MCF 10A (cell line): ENCODE measurements around the gene MYOC. TPM values are rescaled to one million over a fixed set of nuclear protein-coding genes. Genes with fewer than 3 reads are reported as not detected.
A peak's percentile ranks its signal among the peaks of the same experiment; 100 is the strongest.

Experiments
- BruUV-seq: library from RNA; stranded (reverse); fragments of 400-500 nt; replicated peaks from 2 replicates; lab custom pipeline; 2021; lab: Mats Ljungman, UMichigan
- CTCF ChIA-PET: fragments of 300-600 bp; sonication (Branson Sonifier 250); formaldehyde crosslinking; extraction: SDS; loops from one replicate; lab custom pipeline; 2021; ENCODE audit warnings: antibody characterized with exemption, inconsistent platforms; lab: Yijun Ruan, JAX
- POLR2A ChIA-PET: fragments of 300-600, 350-650 bp; sonication (Branson Sonifier 250); formaldehyde crosslinking; extraction: SDS; loops from one replicate; lab custom pipeline; 2020; ENCODE audit warnings: antibody characterized with exemption, inconsistent platforms; lab: Yijun Ruan, JAX
- DNase-seq: peaks from one replicate; pipeline ENCODE4 v3.0.0-alpha.2; 2018; ENCODE audit not compliant: unreplicated experiment
- H3K27ac Mint-ChIP-seq: one replicate; pipeline ENCODE4 v1.8.0; 2022; ENCODE audit warnings: mild to moderate bottlenecking, low read depth, mixed read lengths; ENCODE audit not compliant: unreplicated experiment
- H3K27me3 Mint-ChIP-seq: one replicate; pipeline ENCODE4 v1.8.0; 2022; ENCODE audit warnings: mixed read lengths; ENCODE audit not compliant: insufficient read depth, unreplicated experiment
- H3K36me3 Mint-ChIP-seq: one replicate; pipeline ENCODE4 v1.8.0; 2022; ENCODE audit warnings: mild to moderate bottlenecking, moderate library complexity, mixed read lengths; ENCODE audit not compliant: insufficient read depth, unreplicated experiment
- H3K4me1 Mint-ChIP-seq: one replicate; pipeline ENCODE4 v1.8.0; 2022; ENCODE audit warnings: mixed read lengths; ENCODE audit not compliant: insufficient read depth, unreplicated experiment
- H3K4me3 Mint-ChIP-seq: one replicate; pipeline ENCODE4 v1.8.0; 2022; ENCODE audit warnings: mild to moderate bottlenecking, moderate library complexity, mixed read lengths; ENCODE audit not compliant: unreplicated experiment
- H3K9me3 Mint-ChIP-seq: one replicate; pipeline ENCODE4 v1.8.0; 2022; ENCODE audit warnings: mixed read lengths; ENCODE audit not compliant: unreplicated experiment
- CTCF ChIP-seq: fragments of 200-600 bp; IDR thresholded peaks from one replicate; pipeline ENCODE4 v1.8.0; 2022; ENCODE audit warnings: antibody characterized with exemption, mild to moderate bottlenecking; ENCODE audit not compliant: unreplicated experiment
- intact Hi-C: fragments of 100-400 bp; cut with micrococcal nuclease; formaldehyde crosslinking; loops from 2 replicates; pipeline ENCODE4 v1.14.1; 2022
- total RNA-seq: library from RNA; stranded (reverse); gene quantifications from 2 replicates; pipeline ENCODE4 v1.2.3, GENCODE V29; 2022

MYOC gene
- total RNA-seq, 1 experiment from 2014 or later = not detected

- no peaks in the 10 kb centered on the region for H3K27me3 Mint-ChIP-seq
- intact Hi-C loops = no loop called here
- no peak for TF ChIP-seq CTCF
- ChIA-PET POLR2A (interaction anchor here (0.8 to 1.3 kb wide), 2 partner anchors 120 to 139 kb away, joined by 3 read pairs; no protein-coding TSS in a partner anchor), CTCF (interaction anchor here (0.6 to 1.2 kb wide), 3 partner anchors 11 to 405 kb away, joined by 3 to 5 read pairs (median 4); no protein-coding TSS in a partner anchor)
- peaks cover 51% of the 10 kb centered on the region for H3K36me3 Mint-ChIP-seq
- no peak for DNase-seq
- no peak overlapping the region for H3K27ac Mint-ChIP-seq
- H3K9me3 Mint-ChIP-seq = no peaks in the 10 kb centered on the region
- H3K4me1 Mint-ChIP-seq = peaks cover 6% of the 10 kb centered on the region
- no TSS peak for BruUV-seq
- H3K4me3 Mint-ChIP-seq = no peak overlapping the region
These were observed 56.4 kb downstream of the MYOC start for GRCh38 chr1:171596119-171596518.

GRCh38 chr1:171595324-171595723, 57.2 kb downstream of the MYOC start:
- Mint-ChIP-seq H3K27ac (no peak overlapping the region), H3K4me3 (no peak overlapping the region), H3K9me3 (no peaks in the 10 kb centered on the region), H3K27me3 (no peaks in the 10 kb centered on the region), H3K36me3 (peaks cover 58% of the 10 kb centered on the region), H3K4me1 (peaks cover 6% of the 10 kb centered on the region)
- intact Hi-C loops = no loop called here
- ChIA-PET POLR2A (interaction anchor here (0.6 to 1.3 kb wide), 3 partner anchors 26 to 138 kb away, joined by 3 read pairs; no protein-coding TSS in a partner anchor), CTCF (interaction anchor here (0.6 to 1.6 kb wide), 7 partner anchors 10 to 390 kb away, joined by 3 to 5 read pairs (median 3); no protein-coding TSS in a partner anchor)
- no TSS peak for BruUV-seq
- TF ChIP-seq CTCF = no peak
- DNase-seq = no peak

GRCh38 chr1:171590022-171590421, 62.5 kb downstream of the MYOC start:
- Mint-ChIP-seq H3K36me3 (peaks cover 100% of the 10 kb centered on the region), H3K27me3 (no peaks in the 10 kb centered on the region)

GRCh38 chr1:171588230-171588629, 64.3 kb downstream of the MYOC start:
- no peak for TF ChIP-seq CTCF
- Mint-ChIP-seq H3K4me1 (peaks cover 6% of the 10 kb centered on the region), H3K4me3 (no peak overlapping the region), H3K9me3 (no peaks in the 10 kb centered on the region), H3K27ac (no peak overlapping the region), H3K36me3 (peaks cover 99% of the 10 kb centered on the region), H3K27me3 (no peaks in the 10 kb centered on the region)
- no TSS peak for BruUV-seq
- CTCF ChIA-PET = interaction anchor here (1.3 kb wide), 1 partner anchor 10 kb away, joined by 3 read pairs; no protein-coding TSS in a partner anchor
- intact Hi-C loops = no loop called here
- POLR2A ChIA-PET = interaction anchor here (0.6 kb wide), 1 partner anchor 45 kb away, joined by 3 read pairs; no protein-coding TSS in a partner anchor
- no peak for DNase-seq

More at GRCh38 chr1:171590022-171590421, 62.5 kb downstream of the MYOC start:
- intact Hi-C loops = no loop called here
- H3K27ac Mint-ChIP-seq = peak overlapping the region; percentile 1
- no peak overlapping the region for H3K4me3 Mint-ChIP-seq
- DNase-seq = no peak
- CTCF ChIA-PET = interaction anchor here (1.9 kb wide), 1 partner anchor 126 kb away, joined by 5 read pairs; no protein-coding TSS in a partner anchor
- POLR2A ChIA-PET = no interaction called here
- no TSS peak for BruUV-seq
- no peaks in the 10 kb centered on the region for H3K9me3 Mint-ChIP-seq
- TF ChIP-seq CTCF = no peak
- H3K4me1 Mint-ChIP-seq = peaks cover under 1% of the 10 kb centered on the region
